LoVo (cell line): ENCODE data around the gene EFCAB6.

Source experiments
- DNase-seq: peaks from one replicate; pipeline ENCODE4 v3.0.0-alpha.2; 2016; ENCODE audit warnings: low spot score

EFCAB6 gene

GRCh38 chr22:43550672-43551071, 261.4 kb downstream of the EFCAB6 start:
- no peak for DNase-seq

- no peak for DNase-seq
Measured at GRCh38 chr22:43550024-43550620, 262.0 kb downstream of the EFCAB6 start.

- no peak for DNase-seq
Measured at GRCh38 chr22:43546186-43546585, 265.9 kb downstream of the EFCAB6 start.

GRCh38 chr22:43544289-43544673, 267.8 kb downstream of the EFCAB6 start:
- no peak for DNase-seq

GRCh38 chr22:43543522-43544288, 268.4 kb downstream of the EFCAB6 start:
- DNase-seq = no peak

- DNase-seq = no peak
Measured at GRCh38 chr22:43542681-43543521, 269.2 kb downstream of the EFCAB6 start.

GRCh38 chr22:43541462-43542407, 270.4 kb downstream of the EFCAB6 start:
- DNase-seq = no peak

- DNase-seq = no peak
Measured at GRCh38 chr22:43541022-43541421, 271.1 kb downstream of the EFCAB6 start.

- DNase-seq = no peak
Measured at GRCh38 chr22:43540529-43540923, 271.6 kb downstream of the EFCAB6 start.

GRCh38 chr22:43539572-43540528, 272.3 kb downstream of the EFCAB6 start:
- no peak for DNase-seq

- DNase-seq = no peak
Measured at GRCh38 chr22:43537019-43537585, 275.0 kb downstream of the EFCAB6 start.

- DNase-seq = no peak
Measured at GRCh38 chr22:43535741-43536140, 276.4 kb downstream of the EFCAB6 start.

- DNase-seq = no peak
Measured at GRCh38 chr22:43535336-43535735, 276.8 kb downstream of the EFCAB6 start.

GRCh38 chr22:43534916-43535315, 277.2 kb downstream of the EFCAB6 start:
- no peak for DNase-seq

GRCh38 chr22:43533656-43534428, 278.3 kb downstream of the EFCAB6 start:
- no peak for DNase-seq

- no peak for DNase-seq
Measured at GRCh38 chr22:43533156-43533530, 279.0 kb downstream of the EFCAB6 start.

GRCh38 chr22:43532301-43533155, 279.6 kb downstream of the EFCAB6 start:
- DNase-seq = no peak

- DNase-seq = no peak
Measured at GRCh38 chr22:43531651-43532050, 280.5 kb downstream of the EFCAB6 start.
